CD14-positive monocyte (primary cell): ENCODE results near the gene VSIR. TPM values are rescaled to one million over a fixed set of nuclear protein-coding genes. Genes with fewer than 3 reads are reported as not detected.

Experiments used
- DNase-seq, 3 donors: peaks; one replicate each; pipeline ENCODE4 v3.0.0-alpha.2; 2011 to 2022
- H2AFZ ChIP-seq: 2 replicates; pipeline ENCODE4 v1.6.0; 2012; ENCODE audit warnings: mild to moderate bottlenecking, low read depth, low read length, inconsistent platforms; ENCODE audit not compliant: insufficient read depth, poor library complexity, severe bottlenecking
- H3K27ac ChIP-seq, 2 donors: 1 replicate in 1 of 2; 2 replicates in 1 of 2; pipeline ENCODE4 v1.5.1; 2012 to 2013; ENCODE audit warnings: low read length in 2 of 2, control low read depth in 1 of 2, inconsistent platforms in 1 of 2, low read depth in 1 of 2, mild to moderate bottlenecking in 1 of 2
- H3K27me3 ChIP-seq, 2 donors: one replicate each; pipeline versions ENCODE4 v1.6.0 to v1.6.1; 2011 to 2013; ENCODE audit warnings: low read length in 2 of 2; ENCODE audit not compliant: control insufficient read depth in 2 of 2, insufficient read depth in 2 of 2
- H3K36me3 ChIP-seq, 2 donors: replicated peaks in 1 of 2; 1 replicate in 1 of 2; 2 replicates in 1 of 2; pipeline versions ENCODE4 v1.5.1 to v1.6.1; 2012 to 2013; ENCODE audit warnings: low read length in 2 of 2, control low read depth in 1 of 2, inconsistent platforms in 1 of 2, mild to moderate bottlenecking in 1 of 2; ENCODE audit not compliant: insufficient read depth in 2 of 2, control insufficient read depth in 1 of 2
- H3K4me1 ChIP-seq, 2 donors: 1 replicate in 1 of 2; 2 replicates in 1 of 2; pipeline versions ENCODE4 v1.5.1 to v1.6.1; 2012 to 2013; ENCODE audit warnings: low read length in 2 of 2, control low read depth in 1 of 2, inconsistent platforms in 1 of 2, mild to moderate bottlenecking in 1 of 2, moderate library complexity in 1 of 2; ENCODE audit not compliant: insufficient read depth in 2 of 2, control insufficient read depth in 1 of 2
- H3K4me2 ChIP-seq: replicated peaks from 2 replicates; pipeline ENCODE3; 2012; ENCODE audit warnings: low read length, moderate library complexity, mild to moderate bottlenecking; ENCODE audit not compliant: poor library complexity, severe bottlenecking; ENCODE audit errors: extremely low read depth
- H3K4me3 ChIP-seq, 3 experiments: fragments of 200-600 bp in 1 of 3; sonication (generic) in 1 of 3; replicated peaks in 1 of 3; 1 replicate in 2 of 3; 2 replicates in 1 of 3; pipeline ENCODE4 v1.5.1; 2011 to 2013; ENCODE audit warnings: low read length in 3 of 3, mild to moderate bottlenecking in 3 of 3, control low read depth in 2 of 3, low read depth in 2 of 3, inconsistent platforms in 1 of 3, moderate library complexity in 1 of 3
- H3K79me2 ChIP-seq: 2 replicates; pipeline ENCODE4 v1.6.0; 2012; ENCODE audit warnings: mild to moderate bottlenecking, control low read depth, inconsistent platforms, low read length, moderate library complexity; ENCODE audit not compliant: insufficient read depth
- H3K9ac ChIP-seq: 2 replicates; pipeline ENCODE4 v1.6.0; 2017; ENCODE audit warnings: low read length, mild to moderate bottlenecking; ENCODE audit not compliant: insufficient read depth, poor library complexity, severe bottlenecking
- H3K9me3 ChIP-seq, 2 donors: replicated peaks in 1 of 2; 1 replicate in 1 of 2; 2 replicates in 1 of 2; pipeline versions ENCODE4 v1.5.1 to v1.6.1; 2012 to 2013; ENCODE audit warnings: low read length in 2 of 2, control low read depth in 1 of 2; ENCODE audit not compliant: control insufficient read depth in 1 of 2, insufficient read depth in 1 of 2
- H4K20me1 ChIP-seq: 2 replicates; pipeline ENCODE4 v1.6.0; 2012; ENCODE audit warnings: mild to moderate bottlenecking, low read length, control low read depth, moderate library complexity; ENCODE audit not compliant: insufficient read depth
- H3K27ac Mint-ChIP-seq, 7 donors: one replicate each; pipeline ENCODE4 v1.8.0; 2020; ENCODE audit warnings: mild to moderate bottlenecking in 7 of 7, mixed read lengths in 7 of 7, moderate library complexity in 6 of 7, inconsistent platforms in 2 of 7
- H3K27me3 Mint-ChIP-seq, 3 donors: one replicate each; pipeline ENCODE4 v1.8.0; 2021 to 2022; ENCODE audit warnings: low read depth in 3 of 3, mild to moderate bottlenecking in 3 of 3, mixed read lengths in 3 of 3, moderate library complexity in 3 of 3, inconsistent platforms in 1 of 3
- H3K36me3 Mint-ChIP-seq, 2 donors: one replicate each; pipeline ENCODE4 v1.8.0; 2020; ENCODE audit warnings: mixed read lengths in 2 of 2, inconsistent platforms in 1 of 2, mild to moderate bottlenecking in 1 of 2
- H3K4me1 Mint-ChIP-seq: one replicate; pipeline ENCODE4 v1.8.0; 2020; ENCODE audit warnings: mild to moderate bottlenecking, mixed read lengths
- H3K4me3 Mint-ChIP-seq, 2 donors: one replicate each; pipeline ENCODE4 v1.8.0; 2020; ENCODE audit warnings: mild to moderate bottlenecking in 2 of 2, mixed read lengths in 2 of 2, moderate library complexity in 1 of 2
- H3K9me3 Mint-ChIP-seq, 7 donors: one replicate each; pipeline ENCODE4 v1.8.0; 2020 to 2022; ENCODE audit warnings: mixed read lengths in 7 of 7, mild to moderate bottlenecking in 6 of 7, moderate library complexity in 6 of 7, inconsistent platforms in 2 of 7
- CTCF ChIP-seq: fragments of 200-600 bp; IDR thresholded peaks from one replicate; pipeline ENCODE4 v1.8.0; 2022; ENCODE audit warnings: antibody characterized with exemption, mild to moderate bottlenecking
- WGBS: methylation state at CpG from one replicate; pipeline ENCODE4 v1.1.5; 2013; ENCODE audit warnings: missing lambda C conversion rate; ENCODE audit not compliant: insufficient coverage; 5-methylcytosine and 5-hydroxymethylcytosine counted together
- intact Hi-C, 2 donors: fragments of 100-400 bp; cut with micrococcal nuclease; formaldehyde crosslinking; loops; one replicate each; pipeline versions ENCODE4 v1.15.0 to v1.15.1; 2023
- polyA plus RNA-seq, 3 donors: library from polyadenylated mRNA; depleted of rRNA in 1 of 3; unstranded in 2 of 3; stranded (reverse) in 1 of 3; fragments of 300-500 nt in 2 of 3; fragments of >200 nt in 1 of 3; fragmentation: Illumina TruSeq in 2 of 3; gene quantifications; 1 replicate in 2 of 3; 2 replicates in 1 of 3; pipeline ENCODE4 v1.2.3, GENCODE V29; 2012 to 2021

The VSIR gene
- polyA plus RNA-seq, 3 donors: 635 to 1,133 (median 801) TPM

DNA sequence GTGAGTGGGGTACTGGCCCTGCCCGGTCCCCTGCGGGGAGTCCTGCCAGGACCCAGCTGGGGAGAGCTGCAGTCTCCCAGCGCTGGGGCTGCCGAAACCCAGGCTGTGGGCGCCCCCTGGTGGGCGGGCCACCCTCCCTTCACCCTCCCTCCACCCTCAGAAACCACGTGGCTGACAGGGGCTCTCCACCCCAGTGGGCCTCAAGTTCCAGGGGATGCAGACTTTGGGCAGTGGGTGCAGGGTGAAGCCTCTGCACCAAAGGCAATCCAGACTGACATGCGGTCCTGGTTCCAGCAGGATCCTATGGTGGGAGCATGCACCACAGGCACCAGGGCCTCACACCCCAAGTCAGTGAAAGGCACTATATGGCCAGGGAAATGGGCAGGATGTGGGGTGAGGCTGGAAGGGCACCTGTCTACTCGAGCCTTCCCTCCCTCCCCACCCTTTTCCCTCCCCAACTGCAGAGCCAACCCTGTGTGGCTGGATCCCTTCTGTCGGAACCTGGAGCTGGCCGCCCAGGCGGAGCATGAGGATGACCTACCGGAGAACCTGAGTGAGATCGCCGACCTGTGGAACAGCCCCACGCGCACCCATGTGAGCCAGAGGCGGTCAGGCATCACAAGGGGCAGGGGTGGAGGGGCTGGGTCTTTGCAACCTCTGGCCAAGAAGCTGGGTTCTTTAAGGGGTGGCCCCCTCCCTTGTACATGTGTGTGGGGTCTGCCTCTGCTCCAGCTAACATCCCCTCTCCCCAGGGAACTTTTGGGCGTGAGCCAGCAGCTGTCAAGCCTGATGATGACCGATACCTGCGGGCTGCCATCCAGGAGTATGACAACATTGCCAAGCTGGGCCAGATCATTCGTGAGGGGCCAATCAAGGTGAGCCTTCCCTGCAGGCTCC lies 38.9 kb upstream of the VSIR start:
- H3K27ac ChIP-seq: peak overlapping the region; percentile 6 to 31
- H3K36me3 ChIP-seq: peaks cover 58 to 70% of the 10 kb centered on the region in 2 donors
- H4K20me1 ChIP-seq: peaks cover 76% of the 10 kb centered on the region
- peaks cover 0 to 4% (median 0%) of the 10 kb centered on the region in 3 donors for H3K27me3 Mint-ChIP-seq
- DNase-seq: peak; percentile 67 to 76 (median 68)
- H3K9ac ChIP-seq: no peak overlapping the region
- peaks cover 30% of the 10 kb centered on the region for H3K79me2 ChIP-seq
- peaks cover 0 to 2% (median 0%) of the 10 kb centered on the region in 7 donors for H3K9me3 Mint-ChIP-seq
- H3K27me3 ChIP-seq: no peaks in the 10 kb centered on the region
- H3K4me2 ChIP-seq: no peak overlapping the region
- H3K4me3 ChIP-seq: no peak overlapping the region
- peak overlapping the region in 5 of 7 donors; percentile 53 to 78 (median 58) for H3K27ac Mint-ChIP-seq
- no peaks in the 10 kb centered on the region for H3K9me3 ChIP-seq
- peaks cover 64% of the 10 kb centered on the region for H3K4me1 Mint-ChIP-seq
- no peak overlapping the region for H2AFZ ChIP-seq
- no peak overlapping the region for H3K4me3 Mint-ChIP-seq
- peaks cover 52 to 78% of the 10 kb centered on the region in 2 donors for H3K4me1 ChIP-seq
- 45% methylated on average over 11 of the region's 22 CpGs for WGBS
- TF ChIP-seq CTCF: peak; percentile 85
- intact Hi-C loops: loop anchor here (5.0 to 10.0 kb wide), 2 partner anchors 85 to 497 kb away; partner anchors contain the start of gene SLC29A3 (in 1 of the 2)
- peaks cover 75 to 81% of the 10 kb centered on the region in 2 donors for H3K36me3 Mint-ChIP-seq

DNA sequence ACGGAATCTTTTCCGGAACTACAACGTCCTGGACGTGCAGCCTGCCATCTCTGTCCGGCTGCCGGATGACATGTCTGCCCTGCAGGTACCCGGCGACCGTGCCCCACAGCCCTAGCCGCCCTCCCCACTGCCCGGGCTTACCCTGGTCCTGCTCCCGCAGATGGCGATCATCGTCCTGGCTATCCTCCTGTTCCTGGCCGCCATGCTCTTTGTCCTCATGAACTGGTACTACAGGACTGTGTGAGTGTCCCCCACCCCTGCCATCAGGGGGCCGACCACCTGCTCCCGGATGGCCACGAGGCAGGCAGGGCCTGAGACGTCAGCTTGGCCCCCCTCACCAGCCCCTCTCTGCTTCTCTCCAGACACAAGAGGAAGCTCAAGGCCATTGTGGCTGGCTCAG lies 38.0 kb upstream of the VSIR start:
- H3K27me3 ChIP-seq: no peaks in the 10 kb centered on the region
- no peak overlapping the region for H3K4me3 ChIP-seq
- no peak overlapping the region for H3K4me2 ChIP-seq
- no peak overlapping the region for H2AFZ ChIP-seq
- Mint-ChIP-seq H3K27ac (peak overlapping the region in 3 of 7 donors; percentile 56 to 70 (median 56)), H3K4me1 (peaks cover 64% of the 10 kb centered on the region), H3K4me3 (no peak overlapping the region), H3K27me3 (peaks cover 0 to 4% (median 0%) of the 10 kb centered on the region in 3 donors), H3K9me3 (peaks cover 0 to 2% (median 0%) of the 10 kb centered on the region in 7 donors), H3K36me3 (peaks cover 66 to 74% of the 10 kb centered on the region in 2 donors)
- DNase-seq: no peak
- H3K79me2 ChIP-seq: peaks cover 21% of the 10 kb centered on the region
- H3K36me3 ChIP-seq: peaks cover 49 to 60% of the 10 kb centered on the region in 2 donors
- 88% methylated on average over 13 of the region's 19 CpGs for WGBS
- TF ChIP-seq CTCF: no peak
- H4K20me1 ChIP-seq: peaks cover 73% of the 10 kb centered on the region
- H3K9ac ChIP-seq: no peak overlapping the region
- peaks cover 52 to 78% of the 10 kb centered on the region in 2 donors for H3K4me1 ChIP-seq
- H3K27ac ChIP-seq: peak overlapping the region in 1 of 2 donors; percentile 14
- H3K9me3 ChIP-seq: no peaks in the 10 kb centered on the region
- intact Hi-C loops: loop anchor here (5.0 to 10.0 kb wide), 2 partner anchors 84 to 497 kb away; partner anchors contain the start of gene SLC29A3 (in 1 of the 2)
